Measurements from ENCODE around the gene LINGO4.
A peak's percentile ranks its signal among the peaks of the same experiment; 100 is the strongest.

LINGO4 gene

GRCh38 chr1:151816548-151817352 is 11.5 kb upstream of the LINGO4 start:
- peaks cover 88% of the 10 kb centered on the region for H3K4me1 ChIP-seq
- H3K4me2 ChIP-seq, result peak overlapping the region; percentile 86
- no peaks in the 10 kb centered on the region for H3K36me3 ChIP-seq
- TF ChIP-seq Cebpa-rat (IDR thresholded peaks at IDR 0.05), result no peak
- H4K20me1 ChIP-seq, result no peaks in the 10 kb centered on the region
- H3K27ac ChIP-seq, result peak overlapping the region; percentile 77
- H3K9ac ChIP-seq, result peak overlapping the region; percentile 54; the same call in 1 of the 2 replicates
- no peaks in the 10 kb centered on the region for H3K9me3 ChIP-seq
- H3K4me3 ChIP-seq, result peak overlapping the region; percentile 34
- no peaks in the 10 kb centered on the region for H3K27me3 ChIP-seq

GRCh38 chr1:151815716-151816327 is 10.6 kb upstream of the LINGO4 start:
- no peaks in the 10 kb centered on the region for H3K36me3 ChIP-seq
- H3K9ac ChIP-seq, result peak overlapping the region; percentile 54; the same call in 1 of the 2 replicates
- peak overlapping the region; percentile 86 for H3K4me2 ChIP-seq
- TF ChIP-seq Cebpa-rat (IDR thresholded peaks at IDR 0.05), result no peak
- peak overlapping the region; percentile 77 for H3K27ac ChIP-seq
- no peaks in the 10 kb centered on the region for H4K20me1 ChIP-seq
- H3K9me3 ChIP-seq, result no peaks in the 10 kb centered on the region
- peak overlapping the region; percentile 34; the same call in 1 of the 2 replicates for H3K4me3 ChIP-seq
- peaks cover 83% of the 10 kb centered on the region for H3K4me1 ChIP-seq
- no peaks in the 10 kb centered on the region for H3K27me3 ChIP-seq

GRCh38 chr1:151814971-151815545 is 9.8 kb upstream of the LINGO4 start:
- Histone ChIP-seq H3K4me1 (peaks cover 76% of the 10 kb centered on the region), H3K27ac (no peak overlapping the region), H3K4me3 (no peak overlapping the region), H3K27me3 (no peaks in the 10 kb centered on the region), H4K20me1 (no peaks in the 10 kb centered on the region), H3K4me2 (peak overlapping the region; percentile 86), H3K9ac (no peak overlapping the region), H3K36me3 (no peaks in the 10 kb centered on the region), H3K9me3 (no peaks in the 10 kb centered on the region)
- no peak for TF ChIP-seq Cebpa-rat (IDR thresholded peaks at IDR 0.05)

- H3K27me3 ChIP-seq, result no peaks in the 10 kb centered on the region
- peaks cover 72% of the 10 kb centered on the region for H3K4me1 ChIP-seq
- no peak overlapping the region for H3K4me3 ChIP-seq
- H3K36me3 ChIP-seq, result no peaks in the 10 kb centered on the region
- no peaks in the 10 kb centered on the region for H4K20me1 ChIP-seq
- peak overlapping the region; percentile 86 for H3K4me2 ChIP-seq
- TF ChIP-seq Cebpa-rat (IDR thresholded peaks at IDR 0.05), result no peak
- H3K9ac ChIP-seq, result no peak overlapping the region
- H3K27ac ChIP-seq, result no peak overlapping the region
- no peaks in the 10 kb centered on the region for H3K9me3 ChIP-seq
These were observed 9.2 kb upstream of the LINGO4 start for GRCh38 chr1:151814426-151814825.

- Histone ChIP-seq H3K36me3 (no peaks in the 10 kb centered on the region), H3K4me1 (peaks cover 72% of the 10 kb centered on the region), H3K9me3 (no peaks in the 10 kb centered on the region), H3K27ac (no peak overlapping the region), H3K4me3 (no peak overlapping the region), H3K9ac (no peak overlapping the region), H3K4me2 (no peak overlapping the region), H3K27me3 (no peaks in the 10 kb centered on the region), H4K20me1 (no peaks in the 10 kb centered on the region)
- no peak for TF ChIP-seq Cebpa-rat (IDR thresholded peaks at IDR 0.05)
These were observed 8.2 kb upstream of the LINGO4 start for GRCh38 chr1:151813271-151813977.

DNA sequence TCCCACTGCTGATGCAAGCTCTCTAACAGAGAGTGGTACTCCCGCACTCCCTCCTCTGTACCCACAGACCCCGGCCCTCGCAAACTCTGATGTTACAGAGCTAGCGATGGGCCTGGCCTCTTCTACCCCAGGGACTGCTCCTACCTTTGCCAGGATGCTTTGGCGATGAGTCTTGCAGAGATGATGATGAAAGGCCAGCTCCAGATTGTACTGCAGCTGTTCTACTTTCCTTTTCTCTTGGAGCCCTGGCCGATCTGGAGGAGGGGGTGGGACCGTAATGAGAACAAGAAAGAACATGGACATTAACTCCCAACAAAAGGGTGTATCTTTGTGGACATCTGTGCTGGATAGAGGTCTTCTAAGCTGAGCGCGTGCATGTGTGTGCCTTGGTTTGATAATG is 6.0 kb upstream of the LINGO4 start:
- TF ChIP-seq Cebpa-rat (IDR thresholded peaks at IDR 0.05), result no peak
- Histone ChIP-seq H3K9me3 (no peaks in the 10 kb centered on the region), H3K36me3 (no peaks in the 10 kb centered on the region), H3K27me3 (no peaks in the 10 kb centered on the region), H3K27ac (no peak overlapping the region), H3K9ac (no peak overlapping the region), H4K20me1 (no peaks in the 10 kb centered on the region), H3K4me3 (no peak overlapping the region), H3K4me2 (no peak overlapping the region), H3K4me1 (peaks cover 72% of the 10 kb centered on the region)

GRCh38 chr1:151809985-151810556 is 4.9 kb upstream of the LINGO4 start:
- TF ChIP-seq Cebpa-rat (IDR thresholded peaks at IDR 0.05), result no peak
- H3K27ac ChIP-seq, result no peak overlapping the region
- H3K4me1 ChIP-seq, result peaks cover 72% of the 10 kb centered on the region
- no peaks in the 10 kb centered on the region for H3K36me3 ChIP-seq
- no peak overlapping the region for H3K9ac ChIP-seq
- no peaks in the 10 kb centered on the region for H3K9me3 ChIP-seq
- H3K4me3 ChIP-seq, result no peak overlapping the region
- no peak overlapping the region for H3K4me2 ChIP-seq
- no peaks in the 10 kb centered on the region for H3K27me3 ChIP-seq
- no peaks in the 10 kb centered on the region for H4K20me1 ChIP-seq

DNA sequence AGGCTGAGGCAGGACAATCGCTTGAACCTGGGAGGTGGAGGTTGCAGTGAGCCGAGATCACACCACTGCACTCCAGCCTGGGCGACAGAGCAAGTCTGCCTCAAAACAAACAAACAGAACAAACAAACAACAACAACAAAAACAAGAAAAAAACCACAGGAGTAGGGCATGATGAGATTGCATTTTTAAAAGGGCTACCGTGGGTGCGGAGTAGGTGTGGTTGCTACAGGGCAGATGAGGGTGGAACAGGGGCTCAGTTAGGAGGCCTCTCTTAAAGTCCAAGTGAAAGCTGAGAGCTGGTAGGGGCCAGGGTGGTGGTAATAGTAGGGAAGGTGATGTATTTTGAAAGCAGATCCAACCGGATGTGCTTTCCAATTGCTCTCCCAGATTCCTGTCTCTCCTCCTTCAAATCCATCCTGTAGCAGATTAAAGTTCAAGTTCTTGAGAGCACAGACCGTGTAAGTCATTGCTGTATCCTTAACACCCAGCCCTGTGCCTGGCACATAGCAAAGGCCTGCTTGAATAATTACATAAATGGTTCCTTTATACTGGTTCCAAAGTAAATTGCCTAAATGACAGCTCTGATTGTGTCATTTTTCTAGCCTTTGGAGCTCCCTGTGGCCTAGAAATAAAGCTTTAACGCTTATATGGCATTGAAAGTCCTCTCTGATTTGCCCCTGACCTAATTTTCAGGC is 4.2 kb upstream of the LINGO4 start:
- Histone ChIP-seq H3K27ac (no peak overlapping the region), H3K9ac (no peak overlapping the region), H3K36me3 (no peaks in the 10 kb centered on the region), H3K4me3 (no peak overlapping the region), H3K4me2 (no peak overlapping the region), H4K20me1 (no peaks in the 10 kb centered on the region), H3K9me3 (no peaks in the 10 kb centered on the region), H3K4me1 (peaks cover 72% of the 10 kb centered on the region), H3K27me3 (no peaks in the 10 kb centered on the region)
- TF ChIP-seq Cebpa-rat (IDR thresholded peaks at IDR 0.05), result no peak

DNA sequence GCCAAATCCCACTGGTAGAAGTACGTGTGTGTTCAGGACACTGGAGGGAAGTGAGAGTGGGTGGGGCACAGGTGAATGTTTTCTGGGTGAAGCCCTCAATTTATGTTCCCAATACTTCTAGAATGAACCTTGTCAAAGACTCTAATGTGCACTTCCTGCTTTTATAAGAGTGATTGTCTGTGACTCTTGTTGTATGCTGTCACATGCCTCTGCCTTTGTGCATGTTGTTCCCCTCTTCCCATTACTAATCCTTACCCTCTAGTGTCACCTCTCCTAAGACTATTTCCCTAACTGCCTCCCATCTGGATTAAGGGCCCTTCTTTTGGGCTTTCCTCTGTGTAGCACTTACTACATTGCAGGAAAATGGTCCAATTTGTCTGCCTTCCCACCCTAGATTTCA is 2.5 kb upstream of the LINGO4 start:
- Histone ChIP-seq H3K4me1 (peaks cover 73% of the 10 kb centered on the region), H3K4me2 (peak overlapping the region; percentile 95), H3K4me3 (no peak overlapping the region), H3K36me3 (no peaks in the 10 kb centered on the region), H3K9me3 (no peaks in the 10 kb centered on the region), H4K20me1 (no peaks in the 10 kb centered on the region), H3K27ac (no peak overlapping the region), H3K27me3 (no peaks in the 10 kb centered on the region), H3K9ac (no peak overlapping the region)
- TF ChIP-seq Cebpa-rat (IDR thresholded peaks at IDR 0.05), result no peak

Measured in BLaER1 (cell line).